DMS114 treated with DMSO at 0.1 percent for 48 hours (cell line): Measurements from ENCODE around the gene FGD4.

Source experiments
- DNase-seq: peaks from one replicate; lab custom pipeline; 2025; ENCODE audit not compliant: unreplicated experiment; lab: John Stamatoyannopoulos, UW

FGD4 gene

DNA sequence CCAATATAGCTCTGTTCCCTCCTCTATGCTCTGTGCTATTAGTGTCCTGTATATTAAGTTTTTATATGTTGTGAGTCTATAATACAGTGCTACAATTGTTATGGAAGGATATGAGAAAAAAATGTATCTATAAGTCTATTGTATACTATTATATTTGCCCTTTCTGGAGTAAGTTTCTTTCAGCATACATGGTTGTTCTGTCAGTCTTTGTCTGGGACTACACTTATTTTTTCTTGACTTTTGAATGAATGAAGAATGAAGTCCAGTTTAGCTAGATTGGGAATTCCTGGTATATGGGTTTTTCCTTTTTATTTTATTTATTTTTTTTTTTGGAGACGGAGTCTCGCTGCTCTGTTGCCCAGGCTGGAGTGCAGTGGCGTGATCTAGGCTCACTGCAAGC is 203.7 kb downstream of the FGD4 start:
- DNase-seq: no peak

DNA sequence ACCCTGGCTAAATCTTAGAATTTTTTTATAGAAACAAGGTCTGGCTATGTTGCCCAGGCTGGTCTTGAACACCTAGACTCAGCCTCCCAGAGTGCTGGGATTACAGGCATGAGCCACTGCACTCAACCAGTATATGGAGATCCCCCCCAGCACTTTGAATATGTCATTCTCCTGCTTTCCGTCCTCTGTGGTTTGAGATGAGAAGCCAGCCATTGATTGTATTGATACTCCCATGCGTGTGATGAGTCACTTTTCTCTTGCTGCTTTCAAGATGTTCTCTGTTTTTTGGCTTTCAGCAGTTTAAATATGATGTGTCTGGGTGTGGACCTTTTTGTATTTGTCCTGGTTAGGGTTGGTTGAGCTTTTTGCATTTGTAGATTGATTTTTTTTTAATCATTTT is 204.5 kb downstream of the FGD4 start:
- DNase-seq: no peak

DNA sequence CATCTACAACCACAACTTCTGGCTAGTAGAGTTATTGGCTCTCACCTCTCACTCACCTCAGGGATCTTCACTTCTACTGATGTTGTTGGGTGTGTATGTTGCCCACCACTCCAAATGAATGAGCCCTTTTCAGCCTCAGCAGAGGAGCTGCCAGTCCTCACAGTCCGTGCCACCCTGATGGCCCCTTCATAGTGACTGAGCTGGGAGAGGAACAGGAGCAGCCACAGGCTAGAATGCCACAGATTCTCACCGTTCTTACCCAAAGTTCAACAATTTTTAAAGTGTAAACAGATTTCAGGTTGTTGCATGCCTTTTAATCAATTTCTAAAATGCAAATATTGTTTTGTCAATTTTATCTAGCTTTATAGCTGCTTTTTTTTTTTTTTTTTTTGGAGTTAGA is 205.2 kb downstream of the FGD4 start:
- DNase-seq: no peak

DNA sequence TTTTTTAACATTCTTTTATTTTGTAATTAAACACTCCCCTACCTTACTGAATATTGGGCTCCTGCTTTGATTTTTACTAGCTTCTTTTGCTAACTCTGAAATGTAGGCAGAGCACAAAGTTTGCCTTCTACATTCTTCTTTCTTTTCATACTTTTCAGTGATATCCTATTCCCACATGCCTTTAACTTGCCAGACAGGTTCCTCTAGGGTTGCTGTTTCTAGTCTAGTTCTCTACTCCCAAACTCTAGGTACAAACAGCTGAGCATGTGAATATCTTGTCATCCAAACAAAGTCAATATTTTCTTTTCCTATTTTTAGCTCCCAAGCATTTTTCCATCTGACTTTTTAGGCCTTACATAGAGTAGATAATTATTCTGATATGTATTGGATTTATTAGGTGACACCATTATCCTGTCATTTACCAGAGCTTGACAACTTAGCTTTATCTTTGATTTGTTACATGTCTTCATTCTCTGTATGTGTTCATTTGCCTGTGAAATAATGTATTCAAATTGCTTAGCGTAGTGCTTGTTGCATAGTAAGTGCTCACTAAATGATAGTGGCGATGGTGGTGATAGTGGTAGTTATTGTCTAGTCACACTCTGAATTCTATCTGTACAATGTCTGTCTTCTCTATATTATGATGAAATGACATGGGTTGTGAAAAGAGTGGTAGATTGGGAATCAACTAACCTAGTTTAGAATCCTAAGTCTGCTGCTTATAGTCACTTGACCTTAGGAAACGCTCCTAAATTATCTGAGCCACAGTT is 206.2 kb downstream of the FGD4 start:
- no peak for DNase-seq

DNA sequence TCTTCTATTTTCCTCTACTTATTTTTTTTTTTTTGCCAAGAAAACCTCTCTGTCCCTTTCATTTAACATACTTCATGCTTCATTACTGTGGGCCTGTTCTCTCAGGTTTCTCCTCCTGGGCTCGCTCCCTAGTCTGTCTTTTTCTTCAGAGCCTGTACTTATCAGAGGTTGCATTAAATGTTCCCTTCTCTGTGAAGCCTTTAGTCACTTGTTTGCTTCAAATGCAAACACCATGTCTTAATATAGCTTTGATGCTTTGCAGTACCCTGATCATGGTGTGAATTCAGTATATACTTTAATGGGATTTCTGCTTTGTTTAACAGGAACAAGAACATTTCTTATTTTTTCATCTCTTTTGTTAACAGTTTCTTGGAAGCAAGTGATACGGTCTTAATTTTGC is 207.1 kb downstream of the FGD4 start:
- DNase-seq: no peak

DNA sequence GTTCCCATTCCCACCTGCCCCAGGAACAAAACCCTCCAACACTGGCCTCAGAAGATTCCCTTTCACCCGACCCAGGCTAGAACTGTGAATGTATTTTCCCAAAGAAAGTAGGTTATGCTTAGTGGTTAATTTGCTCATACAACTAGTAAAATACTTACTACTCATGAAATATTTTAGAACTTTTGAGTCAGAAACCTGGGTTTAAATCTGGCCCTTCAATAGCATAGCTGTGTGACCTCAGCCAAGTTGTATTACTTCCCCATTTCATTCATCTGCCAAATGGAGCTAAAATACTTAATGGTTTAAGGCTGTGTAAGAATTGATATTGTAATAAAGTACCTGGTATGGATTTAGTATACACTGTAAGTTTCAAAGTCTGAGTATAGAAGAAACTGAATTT is 210.6 kb downstream of the FGD4 start:
- DNase-seq: no peak

DNA sequence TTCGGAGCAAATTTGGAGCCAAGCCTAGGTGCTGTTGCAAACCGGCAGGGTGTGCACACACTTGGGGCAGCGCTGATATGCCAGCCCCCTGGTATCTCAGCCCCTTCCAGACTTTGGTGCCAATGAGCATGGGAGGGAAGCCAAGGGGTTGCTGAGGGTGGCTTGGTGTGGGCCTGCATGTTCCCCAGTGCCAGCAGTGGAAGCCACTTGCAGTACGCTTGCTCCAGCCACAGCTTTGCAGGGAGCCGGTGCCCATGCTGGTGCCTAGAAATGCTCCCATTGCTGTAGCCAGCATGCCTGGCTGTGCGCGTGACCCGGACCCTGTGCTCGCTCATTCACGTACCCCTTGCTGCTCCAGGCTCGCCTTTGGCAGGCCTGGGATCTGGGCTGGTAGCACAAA is 212.6 kb downstream of the FGD4 start:
- no peak for DNase-seq

DNA sequence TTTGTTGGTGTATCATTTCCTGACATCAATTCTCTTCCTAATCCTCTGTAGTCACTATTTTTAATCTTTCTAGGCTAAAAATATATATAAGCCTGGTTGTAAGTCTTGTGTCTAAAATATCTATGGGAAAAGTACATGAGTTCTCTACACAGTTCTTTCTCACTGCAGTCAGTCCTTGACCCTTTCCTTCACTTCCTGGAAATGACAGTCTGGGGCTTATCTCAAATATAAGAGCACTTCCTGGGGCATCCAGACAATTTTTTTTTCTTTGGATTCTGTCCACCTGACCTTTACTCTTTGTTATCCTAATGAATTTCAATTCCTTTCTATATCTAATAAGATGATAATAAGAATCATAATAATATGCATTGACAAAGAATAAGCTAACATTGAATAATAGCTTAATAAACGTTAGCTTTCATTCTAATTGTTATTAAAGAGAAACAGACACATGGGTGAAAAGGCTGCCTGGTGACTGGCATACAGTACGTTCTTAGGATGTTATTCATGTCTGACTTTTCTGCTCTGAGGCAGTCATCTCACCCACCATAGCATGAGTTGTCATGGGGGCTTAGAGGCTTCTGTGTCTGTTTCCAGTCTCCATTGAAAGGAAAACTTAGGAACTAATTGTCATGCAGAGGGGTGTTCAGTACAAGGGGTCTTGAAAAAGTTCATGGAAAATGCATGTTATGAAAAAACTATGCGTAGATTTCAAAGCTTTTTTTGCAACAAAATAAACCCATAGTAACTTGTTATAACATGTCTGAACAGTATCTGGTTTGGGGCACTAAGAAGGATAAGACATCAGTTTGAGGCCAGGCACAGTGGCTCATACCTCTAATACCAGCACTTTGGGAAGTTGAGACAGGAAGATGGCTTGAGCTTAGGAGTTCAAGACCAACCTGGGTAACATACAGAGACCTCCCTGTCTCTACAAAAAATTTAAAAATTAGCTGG is 213.6 kb downstream of the FGD4 start:
- no peak for DNase-seq

DNA sequence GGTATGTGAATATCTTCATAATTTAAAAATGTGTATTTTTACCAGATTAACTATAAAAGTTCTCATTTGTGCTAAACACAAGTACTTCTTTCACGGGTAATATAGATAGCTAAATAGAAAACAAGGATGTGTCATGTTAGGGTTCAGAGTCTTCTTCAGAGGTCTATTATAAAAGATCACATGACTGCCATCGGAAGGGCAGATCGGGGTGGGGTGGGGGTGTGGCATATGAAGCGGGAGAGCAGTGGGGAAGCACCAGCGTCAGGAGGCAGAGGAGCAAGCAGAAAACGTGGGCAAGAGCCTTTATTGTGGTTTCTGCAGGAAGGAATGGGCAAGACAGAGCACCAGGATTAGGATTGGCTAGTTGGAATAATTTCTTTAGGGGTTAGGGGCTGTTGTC is 216.1 kb downstream of the FGD4 start:
- no peak for DNase-seq

DNA sequence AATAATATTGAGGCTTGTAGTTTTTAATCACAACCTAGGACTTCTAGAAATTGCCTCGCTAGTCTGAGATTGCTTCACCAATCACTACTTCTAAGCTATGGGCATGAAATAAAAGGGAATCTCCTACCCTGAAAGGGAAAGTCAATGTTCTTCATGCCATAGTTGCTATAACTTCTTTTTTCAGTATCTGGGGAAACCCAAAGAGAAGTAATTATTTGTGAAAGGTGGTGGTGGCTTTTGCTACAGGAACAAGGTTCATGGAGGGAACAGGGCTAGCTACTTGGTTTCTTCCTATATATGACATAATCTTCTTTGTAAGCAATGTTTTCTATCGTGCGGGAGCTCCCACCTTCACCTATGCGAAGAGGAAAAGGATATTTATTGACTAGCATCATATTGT is 218.2 kb downstream of the FGD4 start:
- DNase-seq: no peak

DNA sequence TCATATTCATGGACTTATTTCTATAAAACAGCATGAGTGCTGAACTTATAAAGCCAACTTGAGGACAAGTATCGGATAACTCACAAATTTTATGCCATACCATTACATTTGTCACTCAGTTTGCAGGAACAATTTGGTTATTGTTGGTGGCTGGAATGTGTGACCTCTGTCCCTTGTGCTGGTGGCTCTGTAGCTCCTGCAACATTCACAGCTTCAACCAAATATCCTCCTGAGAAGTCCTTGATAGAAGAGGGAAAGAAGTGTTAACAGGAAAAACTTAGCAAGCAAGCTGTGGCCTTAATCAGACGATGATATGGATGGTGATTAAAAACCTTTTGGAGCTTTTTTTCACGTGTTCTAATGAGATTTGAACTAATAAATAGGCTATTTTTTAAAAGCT is 218.8 kb downstream of the FGD4 start:
- no peak for DNase-seq

DNA sequence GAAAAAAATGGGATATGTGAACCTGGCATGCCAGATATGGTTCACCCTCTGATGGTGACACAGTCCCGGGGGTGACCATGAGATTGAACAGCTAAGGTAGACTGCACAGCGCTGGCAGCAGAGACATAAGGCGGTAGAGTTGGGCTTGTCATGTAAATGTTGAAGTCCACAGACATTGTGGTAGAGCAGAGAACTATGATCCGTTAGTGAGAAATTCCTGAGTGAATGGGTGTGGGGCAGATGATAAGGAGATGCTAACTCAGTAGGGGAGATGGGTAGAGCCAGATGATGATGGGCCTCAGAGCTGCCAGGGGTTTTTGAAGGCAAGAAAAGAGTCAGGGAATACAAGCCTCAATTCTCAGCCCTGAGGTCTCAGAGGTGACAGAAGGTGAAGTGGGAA is 228.6 kb downstream of the FGD4 start:
- DNase-seq: no peak

DNA sequence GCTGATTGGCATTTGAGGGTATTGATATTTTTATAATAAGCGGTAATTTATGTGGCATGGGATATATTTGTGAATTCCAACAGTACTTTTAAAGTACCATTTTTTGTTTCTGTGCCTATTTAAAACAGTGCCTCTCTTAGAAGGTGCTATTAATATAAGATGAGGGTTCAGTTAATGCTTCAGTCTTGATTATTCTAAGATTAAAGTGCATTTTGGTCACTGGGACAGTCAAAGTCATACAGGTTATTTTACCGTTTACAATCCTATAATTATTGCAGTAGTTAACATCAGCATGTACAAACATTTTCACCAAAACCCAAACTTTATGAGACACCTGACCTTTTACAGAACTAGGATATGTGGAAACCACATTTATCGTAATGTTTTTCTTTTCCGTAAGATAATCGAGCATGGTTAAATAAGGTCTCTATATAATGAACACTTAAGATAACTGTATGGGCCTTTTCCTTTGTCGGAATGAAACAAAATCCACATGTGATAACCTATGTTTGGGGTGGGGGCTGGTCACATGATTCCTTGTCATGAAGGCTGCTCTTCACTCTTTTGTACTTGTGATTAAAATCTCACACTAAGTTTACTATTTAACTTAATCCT is 242.0 kb downstream of the FGD4 start:
- no peak for DNase-seq

DNA sequence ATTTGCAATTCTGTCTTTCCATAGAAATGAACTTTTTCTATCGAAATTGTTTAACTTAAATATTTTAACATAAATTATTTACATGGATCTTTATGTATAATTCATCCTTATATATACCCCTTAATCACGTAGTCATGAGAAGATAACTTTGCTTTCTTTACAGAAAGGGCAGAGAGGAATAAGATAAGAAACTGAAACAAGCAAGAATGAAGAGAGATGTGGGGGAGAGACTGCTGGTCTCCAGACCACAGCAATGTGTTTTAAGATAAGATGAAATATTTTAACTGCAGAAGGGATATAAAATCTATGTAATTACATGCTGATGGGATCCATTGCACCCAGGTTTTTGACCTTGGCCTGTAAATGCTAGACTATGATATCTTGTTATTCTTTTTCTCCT is 245.1 kb downstream of the FGD4 start:
- no peak for DNase-seq

DNA sequence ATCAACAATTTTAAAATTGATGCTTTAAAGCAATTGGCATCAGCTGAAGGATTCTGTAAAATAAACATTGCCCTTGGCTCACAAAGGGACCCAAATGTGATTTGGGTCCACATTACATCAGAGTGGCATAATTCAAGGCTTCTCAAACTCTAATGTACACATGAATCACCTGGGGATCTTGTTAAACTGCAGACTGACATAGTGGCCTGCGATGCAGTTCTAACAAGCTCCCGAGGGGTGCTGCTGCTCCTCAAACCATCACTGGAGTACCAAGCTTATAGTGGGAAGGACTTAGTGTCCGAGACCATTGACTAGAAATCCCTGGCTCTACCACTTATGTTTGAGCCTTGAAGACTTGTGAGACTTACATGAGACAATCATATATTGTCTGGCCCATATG is 247.9 kb downstream of the FGD4 start:
- DNase-seq: no peak

DNA sequence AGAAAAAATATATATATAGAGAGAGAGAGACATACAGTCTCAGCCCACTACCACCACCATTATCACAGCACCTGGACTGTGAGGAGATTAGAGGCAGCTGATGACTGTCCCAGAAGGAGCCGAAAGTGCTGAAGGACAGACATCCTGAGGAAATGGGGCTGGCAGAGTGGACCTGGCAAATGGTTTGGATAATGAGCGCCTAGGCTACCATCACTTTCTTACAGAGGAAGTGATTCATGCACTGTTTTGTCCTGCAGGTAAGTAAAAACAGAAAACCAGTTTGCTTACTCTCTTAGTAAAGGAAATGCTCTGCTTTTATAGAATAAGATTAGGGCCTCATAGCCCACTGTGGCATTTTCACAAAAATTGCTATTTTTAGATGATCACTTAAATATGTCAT is 251.2 kb downstream of the FGD4 start:
- no peak for DNase-seq

DNA sequence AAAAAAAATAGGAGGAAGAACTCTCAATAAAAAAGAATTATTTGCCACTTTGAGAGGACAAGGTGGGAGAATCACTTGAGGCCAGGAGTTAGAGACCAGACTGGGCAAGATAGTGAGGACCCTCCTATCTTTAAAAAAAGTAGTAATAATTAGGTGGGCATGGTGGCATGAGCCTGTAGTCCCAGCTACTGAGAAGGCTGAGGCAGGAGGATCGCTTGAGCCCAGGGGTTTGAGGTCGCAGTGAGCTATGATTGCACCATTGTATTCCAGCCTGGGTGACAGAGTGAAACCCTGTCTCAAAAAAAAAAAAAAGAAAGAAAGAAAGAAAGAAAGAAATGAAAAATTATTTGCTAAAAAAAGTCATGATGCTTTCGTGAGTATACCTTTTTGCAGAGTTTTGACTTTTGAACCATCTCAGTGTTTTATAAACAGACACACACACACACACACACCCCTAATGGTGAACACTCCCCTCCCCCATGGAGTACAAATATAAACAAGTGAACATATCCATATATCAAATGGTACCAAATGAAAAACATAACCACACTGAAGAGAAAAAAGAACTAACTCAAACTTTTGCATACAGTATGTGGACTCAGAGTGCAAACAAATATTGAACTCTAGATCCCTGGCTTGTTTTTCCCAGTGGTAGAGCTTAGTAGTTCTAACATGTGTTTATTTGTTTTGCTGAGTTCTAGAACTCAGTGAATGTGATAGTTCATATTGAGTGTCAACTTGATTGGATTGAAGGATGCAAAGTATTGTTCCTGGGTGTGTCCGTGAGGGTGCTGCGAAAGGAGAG is 252.0 kb downstream of the FGD4 start:
- no peak for DNase-seq

DNA sequence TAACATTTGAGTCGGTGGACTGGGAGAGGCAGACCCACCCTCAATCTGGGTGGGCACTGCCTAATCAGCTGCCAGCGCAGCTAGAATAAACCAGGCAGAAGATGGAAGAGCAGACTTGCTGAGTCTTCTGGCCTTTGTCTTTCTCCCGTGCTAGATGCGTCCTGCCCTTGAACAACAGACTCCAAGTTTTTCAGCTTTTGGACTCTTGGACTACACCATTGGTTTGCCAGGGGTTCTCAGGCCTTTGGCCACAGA is 252.5 kb downstream of the FGD4 start:
- no peak for DNase-seq

DNA sequence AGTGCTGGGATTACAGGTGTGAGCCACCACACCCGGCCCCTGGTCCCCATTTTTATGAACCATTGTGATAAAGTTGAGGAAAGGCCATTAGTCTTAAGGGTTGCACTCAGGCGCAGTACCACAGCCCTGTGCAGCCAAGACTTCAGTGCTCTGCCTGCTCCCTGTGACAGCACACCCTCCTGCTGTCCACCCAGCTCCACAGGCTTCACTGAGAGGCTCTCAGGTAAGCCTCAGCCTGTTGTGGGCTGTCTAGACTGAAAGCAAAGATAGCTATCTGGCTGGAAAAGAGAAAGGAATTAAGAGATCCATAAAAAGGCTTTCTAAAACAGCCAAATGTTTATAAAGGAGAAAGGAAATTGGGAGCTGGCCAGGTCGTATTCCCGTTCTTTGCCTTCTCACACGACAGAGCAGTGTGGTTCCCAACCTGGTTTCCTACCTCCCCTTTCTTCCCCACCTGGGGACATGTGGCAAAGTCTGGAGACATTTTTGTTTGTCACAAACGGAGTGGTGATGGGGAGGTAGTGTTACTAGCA is 260.6 kb downstream of the FGD4 start:
- DNase-seq: no peak

DNA sequence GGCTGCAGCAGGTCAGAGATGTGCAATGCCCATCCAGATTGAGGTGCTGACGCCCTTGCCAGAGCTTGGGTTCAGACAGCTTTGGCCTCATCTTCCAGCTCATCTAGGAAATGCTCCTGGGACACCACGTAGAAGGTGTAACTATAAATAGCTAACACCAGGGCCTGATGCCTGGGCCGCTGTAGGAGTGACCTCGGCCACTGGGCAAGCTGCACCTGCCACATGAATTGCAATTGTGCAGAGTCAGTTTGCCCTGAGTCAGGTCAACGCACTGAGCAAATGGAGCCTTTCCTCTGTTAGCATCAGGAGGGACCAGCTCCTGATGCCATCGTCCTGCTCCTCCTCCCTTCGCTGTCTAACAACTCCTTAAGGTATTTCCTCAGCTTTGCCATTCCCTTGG is 262.3 kb downstream of the FGD4 start:
- no peak for DNase-seq

DNA sequence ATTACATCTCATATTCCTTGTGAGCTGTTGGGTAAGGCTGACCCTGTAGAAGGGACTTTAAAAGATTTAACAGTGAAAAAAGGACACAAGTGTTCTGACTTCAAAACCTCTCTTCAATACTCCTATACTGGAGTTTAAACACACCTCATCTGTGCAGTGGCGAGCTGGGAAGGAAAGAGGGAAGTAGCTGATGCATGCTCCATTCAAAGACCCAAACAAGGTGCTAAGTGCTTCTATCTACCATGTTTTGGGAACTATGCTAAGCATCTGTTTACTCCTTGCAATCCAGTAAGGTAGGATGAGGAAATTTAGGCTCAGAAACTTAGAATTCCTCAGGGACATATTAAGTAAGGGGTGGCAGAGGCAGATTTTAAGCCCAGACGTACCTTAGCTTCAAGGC is 263.3 kb downstream of the FGD4 start:
- DNase-seq: no peak
